Left ventricle myocardium inferior (tissue), 1 donor: ENCODE measurements around the gene UBR7. TPM values are rescaled to one million over a fixed set of nuclear protein-coding genes. Genes with fewer than 3 reads are reported as not detected.

Experiments used
- DNase-seq: peaks from one replicate; pipeline ENCODE4 v3.0.0-alpha.2; 2020
- H3K27ac ChIP-seq: fragments of 200-600 bp; replicated peaks from 2 replicates; pipeline ENCODE4 v1.8.0; 2021
- H3K27me3 ChIP-seq: fragments of 200-600 bp; 2 replicates; pipeline ENCODE4 v1.8.0; 2021; ENCODE audit warnings: low read depth
- H3K36me3 ChIP-seq: fragments of 200-600 bp; 2 replicates; pipeline ENCODE4 v1.8.0; 2021
- H3K4me1 ChIP-seq: fragments of 200-600 bp; 2 replicates; pipeline ENCODE4 v1.8.0; 2021
- H3K4me3 ChIP-seq: fragments of 200-600 bp; 2 replicates; pipeline ENCODE4 v1.8.0; 2021; ENCODE audit warnings: mild to moderate bottlenecking, moderate library complexity
- H3K9me3 ChIP-seq: fragments of 200-600 bp; replicated peaks from 2 replicates; pipeline ENCODE4 v1.8.0; 2021
- CTCF ChIP-seq: fragments of 200-600 bp; IDR thresholded peaks from 2 replicates; pipeline ENCODE4 v1.8.0; 2021; ENCODE audit warnings: antibody characterized with exemption, mild to moderate bottlenecking, borderline replicate concordance
- intact Hi-C: fragments of 100-400 bp; cut with micrococcal nuclease; formaldehyde crosslinking; loops from one replicate; pipeline ENCODE4 v1.11.0; 2022
- total RNA-seq: library from RNA; stranded (reverse); fragmentation: NEBNext Ultra II Directional; extraction: Animal tissue kit (Norgen Biotek cat#: 25700); gene quantifications from one replicate; pipeline ENCODE4 v1.2.1, GENCODE V29; 2021
- donor health status: DM: no; HTN: yes; CAD: no; lungs with severe emphysema.

UBR7 gene
- total RNA-seq, 1 donor from 2014 or later, result 18.3 TPM

GRCh38 chr14:93262446-93262845 is 55.4 kb downstream of the UBR7 start:
- Histone ChIP-seq H3K27me3 (no peaks in the 10 kb centered on the region), H3K4me3 (no peak overlapping the region), H3K9me3 (no peaks in the 10 kb centered on the region), H3K4me1 (no peaks in the 10 kb centered on the region), H3K36me3 (peaks cover 35% of the 10 kb centered on the region), H3K27ac (no peak overlapping the region)
- intact Hi-C loops, result no loop called here
- no peak for DNase-seq
- TF ChIP-seq CTCF, result no peak

DNA sequence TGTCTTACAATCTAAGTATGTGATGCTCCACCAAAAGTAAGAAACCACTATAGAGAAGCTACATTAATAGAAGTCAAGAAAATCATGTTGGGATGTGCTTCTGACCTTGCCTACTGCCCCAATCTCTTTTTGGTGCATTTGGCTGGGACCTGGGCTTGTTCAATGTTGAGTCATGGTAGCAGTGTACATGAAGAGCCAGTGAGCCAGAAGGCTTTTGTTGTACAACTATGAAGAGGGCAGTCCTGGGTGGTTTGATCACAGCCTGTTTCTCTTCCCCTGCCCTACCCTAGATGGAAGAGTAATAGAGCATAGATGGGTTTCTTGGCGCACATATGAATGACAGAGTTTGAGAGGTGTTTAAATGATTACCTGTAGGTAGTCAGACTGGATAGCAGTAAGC is 56.4 kb downstream of the UBR7 start:
- H3K4me3 ChIP-seq, result no peak overlapping the region
- H3K27me3 ChIP-seq, result no peaks in the 10 kb centered on the region
- no peaks in the 10 kb centered on the region for H3K9me3 ChIP-seq
- TF ChIP-seq CTCF, result no peak
- no peak for DNase-seq
- intact Hi-C loops, result no loop called here
- H3K27ac ChIP-seq, result no peak overlapping the region
- peaks cover 35% of the 10 kb centered on the region for H3K36me3 ChIP-seq
- H3K4me1 ChIP-seq, result no peaks in the 10 kb centered on the region

DNA sequence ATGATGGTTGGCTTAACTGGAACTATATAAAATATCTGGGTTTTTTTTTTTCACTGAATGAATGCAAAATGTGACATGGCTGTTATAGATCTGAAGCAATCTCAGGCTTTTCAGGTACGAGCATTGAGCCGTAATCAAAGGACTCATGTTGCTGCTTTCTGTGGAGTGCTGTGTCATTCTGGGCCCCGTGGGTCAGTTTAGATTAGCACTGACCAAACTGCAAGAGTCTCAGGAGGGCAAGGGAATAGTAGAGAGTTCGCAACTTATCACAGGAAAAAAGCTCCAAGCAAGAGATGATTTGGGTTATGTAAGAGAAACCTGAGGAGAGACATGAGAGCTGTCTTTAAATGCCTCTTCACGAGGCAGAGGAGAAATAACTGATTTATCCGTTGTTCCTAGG is 59.1 kb downstream of the UBR7 start:
- H3K4me1 ChIP-seq, result peaks cover 12% of the 10 kb centered on the region
- peaks cover 29% of the 10 kb centered on the region for H3K36me3 ChIP-seq
- no peak for TF ChIP-seq CTCF
- DNase-seq, result no peak
- intact Hi-C loops, result no loop called here
- H3K9me3 ChIP-seq, result no peaks in the 10 kb centered on the region
- H3K27ac ChIP-seq, result no peak overlapping the region
- no peaks in the 10 kb centered on the region for H3K27me3 ChIP-seq
- H3K4me3 ChIP-seq, result no peak overlapping the region

DNA sequence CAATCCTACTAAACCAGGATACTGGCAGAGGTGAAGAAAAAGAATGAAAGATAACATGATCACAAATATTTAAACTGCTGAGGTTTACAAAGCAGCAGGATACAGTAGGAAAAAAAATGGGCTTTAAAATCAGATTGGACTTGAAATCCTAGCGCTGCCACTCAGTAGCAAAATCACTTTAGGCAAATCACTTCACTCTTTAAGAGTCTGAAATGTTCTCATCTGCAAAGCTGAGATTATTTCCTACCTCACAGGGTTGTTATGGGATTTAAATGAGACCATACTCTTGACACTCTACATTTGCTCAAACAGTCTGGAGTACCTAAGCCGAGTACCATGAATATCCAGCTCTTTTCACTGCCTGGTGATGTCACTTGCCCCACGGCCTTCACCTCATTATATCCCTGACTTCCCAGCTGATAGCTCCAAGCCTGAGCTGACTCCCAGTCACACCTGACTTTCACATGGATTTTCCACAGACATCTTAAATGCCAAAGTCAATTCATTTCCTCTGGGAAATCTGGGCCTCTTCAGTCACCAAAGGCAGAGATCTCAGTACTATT is 60.2 kb downstream of the UBR7 start:
- Histone ChIP-seq H3K27ac (no peak overlapping the region), H3K36me3 (peaks cover 18% of the 10 kb centered on the region), H3K27me3 (no peaks in the 10 kb centered on the region), H3K4me1 (peaks cover 22% of the 10 kb centered on the region), H3K4me3 (no peak overlapping the region), H3K9me3 (no peaks in the 10 kb centered on the region)
- no peak for DNase-seq
- TF ChIP-seq CTCF, result no peak
- intact Hi-C loops, result no loop called here

- no peaks in the 10 kb centered on the region for H3K9me3 ChIP-seq
- H3K4me1 ChIP-seq, result peaks cover 22% of the 10 kb centered on the region
- H3K27me3 ChIP-seq, result no peaks in the 10 kb centered on the region
- no peak overlapping the region for H3K27ac ChIP-seq
- no peak for DNase-seq
- no peak for TF ChIP-seq CTCF
- no peak overlapping the region for H3K4me3 ChIP-seq
- intact Hi-C loops, result no loop called here
- peaks cover 6% of the 10 kb centered on the region for H3K36me3 ChIP-seq
Observed at GRCh38 chr14:93268406-93268805, 61.4 kb downstream of the UBR7 start.
